ENCODE measurements around the gene SLF2. TPM values are rescaled to one million over a fixed set of nuclear protein-coding genes. Genes with fewer than 3 reads are reported as not detected.
"Not testable (repeated sequence)": the region's sequence is repeated elsewhere in the genome, so short reads cannot be mapped to it uniquely, and the experiment has no call there.

Gene SLF2
- total RNA-seq, 1 donor from 2014 or later, result 3.1 TPM

DNA sequence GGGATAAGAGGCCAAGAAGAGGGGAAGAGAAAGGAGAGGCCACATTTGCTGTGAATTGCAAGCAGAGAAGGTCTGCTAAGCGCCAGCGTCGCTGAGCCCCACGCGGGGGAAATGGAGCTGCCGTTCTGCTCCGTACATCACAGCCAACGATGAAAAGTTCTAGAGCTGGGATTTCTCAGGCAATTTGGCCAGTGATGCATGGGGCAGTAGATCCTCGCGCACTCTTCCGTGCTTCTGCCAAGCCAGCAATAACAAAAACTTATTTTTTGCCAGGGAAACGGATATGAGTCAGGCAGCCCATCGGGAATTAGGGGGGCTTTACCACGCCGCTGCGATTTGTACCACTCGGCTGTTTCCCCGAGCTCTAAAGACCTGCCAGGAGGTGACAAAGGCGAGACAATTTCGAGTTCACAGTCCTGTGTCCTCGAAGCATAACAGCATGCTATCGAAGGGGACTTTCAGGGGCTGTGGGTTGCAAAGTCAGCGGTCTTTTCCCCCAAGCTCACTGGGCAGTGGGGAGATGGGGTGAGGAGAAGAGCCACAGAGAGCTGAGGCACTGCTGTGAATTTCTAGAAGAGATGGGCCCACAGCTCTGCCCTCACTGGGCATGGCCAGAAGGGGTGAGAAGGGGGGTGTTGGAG, 30.0 kb upstream of the SLF2 start:
- Histone ChIP-seq H3K27ac (no peak overlapping the region), H3K36me3 (no peaks in the 10 kb centered on the region), H3K4me3 (peak overlapping the region in 1 of 2 donors; percentile 32), H3K4me1 (peaks cover 0 to 3% of the 10 kb centered on the region in 2 donors), H3K9me3 (no peaks in the 10 kb centered on the region), H3K27me3 (no peaks in the 10 kb centered on the region)
- intact Hi-C loops (cut with DNase I), result no loop called here
- no peak for DNase-seq (ENCODE audit: low spot score in 2 of 2)
- TF ChIP-seq, protein P1, sequence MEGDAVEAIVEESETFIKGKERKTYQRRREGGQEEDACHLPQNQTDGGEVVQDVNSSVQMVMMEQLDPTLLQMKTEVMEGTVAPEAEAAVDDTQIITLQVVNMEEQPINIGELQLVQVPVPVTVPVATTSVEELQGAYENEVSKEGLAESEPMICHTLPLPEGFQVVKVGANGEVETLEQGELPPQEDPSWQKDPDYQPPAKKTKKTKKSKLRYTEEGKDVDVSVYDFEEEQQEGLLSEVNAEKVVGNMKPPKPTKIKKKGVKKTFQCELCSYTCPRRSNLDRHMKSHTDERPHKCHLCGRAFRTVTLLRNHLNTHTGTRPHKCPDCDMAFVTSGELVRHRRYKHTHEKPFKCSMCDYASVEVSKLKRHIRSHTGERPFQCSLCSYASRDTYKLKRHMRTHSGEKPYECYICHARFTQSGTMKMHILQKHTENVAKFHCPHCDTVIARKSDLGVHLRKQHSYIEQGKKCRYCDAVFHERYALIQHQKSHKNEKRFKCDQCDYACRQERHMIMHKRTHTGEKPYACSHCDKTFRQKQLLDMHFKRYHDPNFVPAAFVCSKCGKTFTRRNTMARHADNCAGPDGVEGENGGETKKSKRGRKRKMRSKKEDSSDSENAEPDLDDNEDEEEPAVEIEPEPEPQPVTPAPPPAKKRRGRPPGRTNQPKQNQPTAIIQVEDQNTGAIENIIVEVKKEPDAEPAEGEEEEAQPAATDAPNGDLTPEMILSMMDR (IDR thresholded peaks at IDR 0.05), result no peak

DNA sequence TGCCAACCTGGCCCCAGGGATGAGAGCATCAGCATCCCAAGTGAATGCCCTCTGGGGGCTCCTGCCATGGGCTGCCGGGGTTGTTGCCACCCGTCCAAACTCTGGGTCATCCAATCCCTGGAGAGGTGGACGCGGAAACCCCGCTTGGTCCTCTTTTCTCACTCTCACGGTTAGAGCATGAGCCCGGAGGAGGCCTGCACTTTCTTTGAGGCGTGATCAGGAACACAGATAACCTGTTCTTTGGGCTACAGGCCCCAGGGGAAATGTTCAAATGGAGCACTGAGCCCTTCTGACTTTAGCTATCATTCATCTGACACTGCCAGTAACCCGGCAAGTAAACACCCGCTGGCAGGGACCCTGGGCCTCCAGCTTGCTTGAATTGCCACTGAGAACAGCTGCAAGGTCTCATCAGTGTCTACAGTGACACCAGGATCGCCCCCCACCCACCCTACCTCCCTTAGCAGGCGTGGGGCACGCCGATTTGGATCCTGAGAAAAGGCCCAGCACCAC, 29.4 kb upstream of the SLF2 start:
- Histone ChIP-seq H3K27me3 (no peaks in the 10 kb centered on the region), H3K9me3 (no peaks in the 10 kb centered on the region), H3K27ac (no peak overlapping the region), H3K4me1 (peaks cover 0 to 3% of the 10 kb centered on the region in 2 donors), H3K4me3 (no peak overlapping the region), H3K36me3 (no peaks in the 10 kb centered on the region)
- DNase-seq (ENCODE audit: low spot score in 2 of 2), result no peak
- intact Hi-C loops (cut with DNase I), result no loop called here
- TF ChIP-seq, protein P1 (IDR thresholded peaks at IDR 0.05), result no peak

DNA sequence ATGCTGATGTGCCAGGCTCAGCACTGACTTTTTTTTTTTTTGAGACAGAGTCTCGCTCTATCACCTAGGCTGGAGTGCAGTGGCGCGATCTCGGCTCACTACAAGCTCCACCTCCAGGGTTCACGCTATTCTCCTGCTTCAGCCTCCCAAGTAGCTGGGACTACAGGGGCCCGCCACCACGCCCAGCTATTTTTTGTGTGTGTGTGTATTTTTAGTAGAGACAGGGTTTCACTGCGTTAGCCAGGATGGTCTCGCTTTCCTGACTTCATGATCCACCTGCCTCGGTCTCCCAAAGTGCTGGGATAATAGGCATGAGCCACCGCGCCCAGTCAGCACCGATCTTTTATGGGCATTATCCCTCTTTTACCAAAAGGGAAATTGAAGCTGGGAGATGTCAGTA, 27.2 kb upstream of the SLF2 start:
- H3K4me3 ChIP-seq; DNase-seq (ENCODE audit: low spot score in 2 of 2); H3K27me3 ChIP-seq; H3K4me1 ChIP-seq; intact Hi-C loops (cut with DNase I); H3K36me3 ChIP-seq; H3K27ac ChIP-seq; H3K9me3 ChIP-seq: not testable (repeated sequence)

DNA sequence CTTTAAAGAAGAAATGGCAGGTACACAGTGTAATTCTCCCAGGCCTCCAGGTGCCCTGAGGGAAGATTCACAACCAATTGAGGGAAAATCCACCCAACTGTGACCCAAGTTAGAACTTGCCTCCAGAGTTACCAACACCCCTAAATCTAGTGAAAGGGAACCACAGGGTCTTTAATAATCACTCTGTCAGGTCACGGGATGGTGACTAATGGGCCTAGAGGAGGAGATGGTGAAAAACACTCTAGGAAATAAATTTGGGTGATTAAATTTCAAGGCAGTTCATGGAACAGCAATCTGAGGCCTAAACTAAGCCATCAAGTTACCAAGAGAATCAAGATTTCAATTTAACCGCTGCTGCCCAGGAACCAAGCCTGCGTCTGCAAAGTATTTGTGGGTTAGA, 26.7 kb upstream of the SLF2 start:
- Histone ChIP-seq H3K36me3 (no peaks in the 10 kb centered on the region), H3K27me3 (no peaks in the 10 kb centered on the region), H3K9me3 (no peaks in the 10 kb centered on the region), H3K4me3 (no peak overlapping the region), H3K4me1 (peaks cover 0 to 3% of the 10 kb centered on the region in 2 donors), H3K27ac (no peak overlapping the region)
- TF ChIP-seq, protein P1 (IDR thresholded peaks at IDR 0.05), result no peak
- no peak for DNase-seq (ENCODE audit: low spot score in 2 of 2)
- intact Hi-C loops (cut with DNase I), result no loop called here

DNA sequence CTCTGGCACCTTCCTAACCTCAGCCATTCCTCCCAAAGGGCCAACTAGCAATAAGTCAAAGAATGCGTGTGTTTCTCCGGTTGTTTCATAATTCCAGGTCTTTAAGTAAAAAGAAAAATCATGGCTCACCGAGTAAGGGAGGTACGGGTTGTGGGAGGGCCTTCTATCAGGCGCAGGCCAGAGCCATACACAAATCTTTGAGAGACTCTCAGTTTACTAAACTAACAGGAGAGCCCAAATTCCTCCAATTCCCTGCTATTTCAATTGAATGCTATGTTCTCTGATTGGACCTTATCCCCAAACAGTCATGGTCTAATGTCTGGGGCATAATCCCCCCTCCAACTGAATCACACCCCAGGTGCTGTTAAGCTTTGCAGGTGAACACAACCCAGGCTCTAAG, 26.2 kb upstream of the SLF2 start:
- Histone ChIP-seq H3K36me3 (no peaks in the 10 kb centered on the region), H3K4me3 (no peak overlapping the region), H3K27me3 (no peaks in the 10 kb centered on the region), H3K9me3 (no peaks in the 10 kb centered on the region), H3K27ac (no peak overlapping the region), H3K4me1 (peaks cover 0 to 3% of the 10 kb centered on the region in 2 donors)
- no peak for DNase-seq (ENCODE audit: low spot score in 2 of 2)
- intact Hi-C loops (cut with DNase I), result no loop called here
- TF ChIP-seq, protein P1 (IDR thresholded peaks at IDR 0.05), result no peak

DNA sequence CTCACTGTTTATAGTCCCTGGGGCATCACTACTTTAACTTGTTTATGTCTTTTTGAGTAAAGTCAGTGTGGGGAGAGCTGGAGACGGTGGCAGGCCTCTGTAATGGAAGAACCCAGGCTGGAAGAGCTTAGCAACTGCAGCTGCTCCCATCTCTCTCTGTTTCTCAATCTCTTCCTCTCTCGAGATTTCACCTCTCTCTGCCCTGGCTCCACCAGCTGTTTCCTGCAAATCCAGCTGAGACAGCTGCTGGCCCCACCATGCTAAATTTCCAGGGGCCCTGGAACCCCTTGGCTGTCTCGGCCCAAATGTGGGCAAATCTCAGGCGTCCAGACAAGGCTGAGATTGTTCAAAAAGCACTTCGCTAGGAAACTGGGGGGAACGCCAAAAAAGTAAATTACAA, 25.8 kb upstream of the SLF2 start:
- DNase-seq (ENCODE audit: low spot score in 2 of 2), result no peak
- Histone ChIP-seq H3K4me1 (peaks cover 0 to 3% of the 10 kb centered on the region in 2 donors), H3K9me3 (no peaks in the 10 kb centered on the region), H3K27me3 (no peaks in the 10 kb centered on the region), H3K4me3 (no peak overlapping the region), H3K27ac (no peak overlapping the region), H3K36me3 (no peaks in the 10 kb centered on the region)
- intact Hi-C loops (cut with DNase I), result no loop called here
- TF ChIP-seq, protein P1 (IDR thresholded peaks at IDR 0.05), result no peak
